GM19324 (cell line): Measurements from ENCODE around the gene EFHB.
"Not testable (repeated sequence)": the region's sequence is repeated elsewhere in the genome, so short reads cannot be mapped to it uniquely, and the experiment has no call there.

ENCODE experiments used
- ATAC-seq: cut with Tn5 transposase; IDR thresholded peaks from one replicate; pipeline ENCODE4 v1.9.1; 2021; ENCODE audit warnings: mild to moderate bottlenecking, moderate library complexity; ENCODE audit not compliant: unreplicated experiment, low FRiP score

EFHB gene

DNA sequence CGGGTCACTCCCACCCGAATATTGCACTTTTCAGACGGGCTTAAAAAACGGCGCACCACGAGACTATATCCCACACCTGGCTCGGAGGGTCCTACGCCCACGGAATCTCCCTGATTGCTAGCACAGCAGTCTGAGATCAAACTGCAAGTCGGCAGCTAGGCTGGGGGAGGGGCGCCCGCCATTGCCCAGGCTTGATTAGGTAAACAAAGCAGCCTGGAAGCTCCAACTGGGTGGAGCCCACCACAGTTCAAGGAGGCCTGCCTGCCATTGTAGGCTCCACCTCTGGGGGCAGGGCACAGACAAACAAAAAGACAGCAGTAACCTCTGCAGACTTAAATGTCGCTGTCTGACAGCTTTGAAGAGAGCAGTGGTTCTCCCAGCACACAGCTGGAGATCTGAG is 78.7 kb downstream of the EFHB start:
- not testable (repeated sequence) for ATAC-seq

DNA sequence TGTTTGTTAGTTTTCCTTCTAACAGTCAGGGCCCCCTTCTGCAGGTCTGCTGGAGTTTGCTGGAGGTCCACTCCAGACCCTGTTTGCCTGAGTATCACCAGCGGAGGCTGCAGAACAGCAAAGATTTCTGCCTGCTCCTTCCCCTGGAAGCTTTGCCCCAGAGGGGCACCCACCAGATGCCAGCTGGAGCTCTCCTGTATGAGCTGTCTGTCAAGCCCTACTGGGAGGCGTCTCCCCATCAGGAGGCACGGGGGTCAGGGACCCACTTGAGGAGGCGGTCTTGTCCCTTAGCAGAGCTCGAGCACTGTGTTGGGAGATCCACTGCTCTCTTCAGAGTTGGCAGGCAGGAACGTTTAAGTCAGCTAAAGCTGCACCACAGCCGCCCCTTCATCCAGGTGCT is 87.4 kb downstream of the EFHB start:
- ATAC-seq, result not testable (repeated sequence)
